HEK293 (cell line): ENCODE measurements around the gene DPEP2.

Experiments used
- CTCF ChIA-PET: fragments of 350-600 bp; formaldehyde crosslinking; extraction: SDS; loops from one replicate; lab custom pipeline; 2021; ENCODE audit warnings: antibody characterized with exemption; lab: Yijun Ruan, JAX
- POLR2A ChIA-PET: fragments of 300-600 bp; formaldehyde crosslinking; extraction: SDS; loops from one replicate; lab custom pipeline; 2020; ENCODE audit warnings: antibody characterized with exemption, inconsistent platforms; lab: Yijun Ruan, JAX
- H3K27ac ChIP-seq: fragments of 200-500 bp; sonication (Bioruptor generic); 2 replicates; pipeline ENCODE4 v1.5.1; 2014; ENCODE audit warnings: low read depth, low read length, control low read depth, inconsistent platforms; ENCODE audit errors: extremely low read depth
- H3K36me3 ChIP-seq, 2 experiments: fragments of 200-500 bp in 1 of 2; sonication (Bioruptor generic) in 1 of 2; 1 replicate in 1 of 2; 2 replicates in 1 of 2; pipeline ENCODE4 v1.5.1; 2014 to 2017; ENCODE audit warnings: inconsistent platforms in 2 of 2, low read length in 2 of 2; ENCODE audit not compliant: control insufficient read depth in 2 of 2, insufficient read depth in 1 of 2
- H3K4me1 ChIP-seq: fragments of 200-500 bp; sonication (Bioruptor generic); 2 replicates; pipeline ENCODE4 v1.5.1; 2014; ENCODE audit warnings: mild to moderate bottlenecking, low read length, inconsistent platforms; ENCODE audit not compliant: control insufficient read depth, insufficient read depth
- H3K4me3 ChIP-seq: 2 replicates; pipeline ENCODE4 v1.5.1; 2011; ENCODE audit warnings: low read depth, mild to moderate bottlenecking, control low read depth, low read length, moderate library complexity
- H3K9me3 ChIP-seq: fragments of 200-500 bp; sonication (Bioruptor generic); 2 replicates; pipeline ENCODE4 v1.5.1; 2014; ENCODE audit warnings: low read depth, low read length, inconsistent platforms; ENCODE audit not compliant: control insufficient read depth, insufficient read depth
- BCL11B ChIP-seq: fragments of 450-650 bp; formaldehyde crosslinking; IDR thresholded peaks from 2 replicates; pipeline ENCODE4 v1.5.1; 2016; ENCODE audit warnings: low read depth, missing biosample characterization, missing genetic modification characterization
- CTCF ChIP-seq: fragments of 450-650 bp; formaldehyde crosslinking; IDR thresholded peaks from 2 replicates; pipeline ENCODE4 v1.5.1; 2016; ENCODE audit warnings: missing biosample characterization, missing genetic modification characterization
- GLI2 ChIP-seq: fragments of 450-650 bp; formaldehyde crosslinking; IDR thresholded peaks from 2 replicates; pipeline ENCODE4; 2017; ENCODE audit warnings: missing biosample characterization, missing genetic modification characterization, low read depth, borderline replicate concordance
- PATZ1 ChIP-seq: fragments of 450-650 bp; formaldehyde crosslinking; IDR thresholded peaks from 2 replicates; pipeline ENCODE4 v1.5.1; 2016; ENCODE audit warnings: missing biosample characterization, missing genetic modification characterization
- SCRT1 ChIP-seq: fragments of 450-650 bp; formaldehyde crosslinking; IDR thresholded peaks from 2 replicates; pipeline ENCODE4 v1.5.1; 2016; ENCODE audit warnings: missing biosample characterization, missing genetic modification characterization, borderline replicate concordance
- SP7 ChIP-seq: fragments of 450-650 bp; formaldehyde crosslinking; IDR thresholded peaks from 2 replicates; pipeline ENCODE4 v1.5.1; 2016; ENCODE audit warnings: missing biosample characterization, missing genetic modification characterization
- ZBTB17 ChIP-seq: fragments of 450-650 bp; formaldehyde crosslinking; IDR thresholded peaks from 2 replicates; pipeline ENCODE4 v1.5.1; 2016; ENCODE audit warnings: missing biosample characterization, missing genetic modification characterization
- ZBTB26 ChIP-seq: fragments of 450-650 bp; formaldehyde crosslinking; optimal IDR thresholded peaks from 2 replicates; pipeline ENCODE3; 2016; ENCODE audit warnings: missing biosample characterization, mild to moderate bottlenecking, missing genetic modification characterization
- ZFHX2 ChIP-seq: fragments of 450-650 bp; formaldehyde crosslinking; conservative IDR thresholded peaks from 2 replicates; pipeline ENCODE4 v1.5.1; 2016; ENCODE audit warnings: missing biosample characterization, missing genetic modification characterization
- ZNF112 ChIP-seq: fragments of 450-650 bp; formaldehyde crosslinking; IDR thresholded peaks from 2 replicates; pipeline ENCODE4 v1.5.0; 2017; ENCODE audit warnings: missing biosample characterization, missing genetic modification characterization
- ZNF175 ChIP-seq: fragments of 450-650 bp; formaldehyde crosslinking; IDR thresholded peaks from 2 replicates; pipeline ENCODE4 v1.5.1; 2016; ENCODE audit warnings: missing biosample characterization, missing genetic modification characterization
- ZNF324 ChIP-seq: fragments of 450-650 bp; formaldehyde crosslinking; IDR thresholded peaks from 2 replicates; pipeline ENCODE4 v1.5.1; 2016; ENCODE audit warnings: missing biosample characterization, missing genetic modification characterization
- ZNF394 ChIP-seq: fragments of 450-650 bp; formaldehyde crosslinking; IDR thresholded peaks from 2 replicates; pipeline ENCODE4 v1.5.1; 2016; ENCODE audit warnings: missing biosample characterization, missing genetic modification characterization, mild to moderate bottlenecking, moderate library complexity, borderline replicate concordance
- ZNF423 ChIP-seq: fragments of 450-650 bp; formaldehyde crosslinking; IDR thresholded peaks from 2 replicates; pipeline ENCODE4 v1.5.1; 2016; ENCODE audit warnings: missing biosample characterization, missing genetic modification characterization
- ZNF561 ChIP-seq: fragments of 450-650 bp; IDR thresholded peaks from 2 replicates; pipeline ENCODE4 v1.5.1; 2018; ENCODE audit warnings: missing biosample characterization, missing genetic modification characterization, borderline replicate concordance
- ZNF623 ChIP-seq: fragments of 450-650 bp; formaldehyde crosslinking; IDR thresholded peaks from 2 replicates; pipeline ENCODE4 v1.5.1; 2016; ENCODE audit warnings: missing biosample characterization, missing genetic modification characterization
- ZNF660 ChIP-seq: fragments of 450-650 bp; IDR thresholded peaks from 2 replicates; pipeline ENCODE4 v1.5.1; 2018; ENCODE audit warnings: missing biosample characterization, mild to moderate bottlenecking, missing genetic modification characterization
- ZNF776 ChIP-seq: fragments of 450-650 bp; formaldehyde crosslinking; IDR thresholded peaks from 2 replicates; pipeline ENCODE4 v1.5.0; 2017; ENCODE audit warnings: missing biosample characterization, missing genetic modification characterization, borderline replicate concordance
- ZNF785 ChIP-seq: fragments of 450-650 bp; formaldehyde crosslinking; IDR thresholded peaks from 2 replicates; pipeline ENCODE4 v1.5.1; 2016; ENCODE audit warnings: missing biosample characterization, missing genetic modification characterization
- ZNF830 ChIP-seq: fragments of 450-650 bp; IDR thresholded peaks from 2 replicates; pipeline ENCODE4 v1.5.0; 2018; ENCODE audit warnings: missing biosample characterization, missing genetic modification characterization, low read depth, mild to moderate bottlenecking, moderate library complexity
- TF ChIP-seq, protein P1 (sequence below): fragments of 450-650 bp; formaldehyde crosslinking; IDR thresholded peaks from 2 replicates; pipeline ENCODE4 v1.5.1; 2017; ENCODE audit warnings: missing biosample characterization, missing genetic modification characterization
- TF ChIP-seq, protein P2 (sequence below): fragments of 450-650 bp; formaldehyde crosslinking; IDR thresholded peaks from 2 replicates; pipeline ENCODE4 v1.5.1; 2016; ENCODE audit warnings: missing biosample characterization, missing genetic modification characterization

Gene DPEP2

GRCh38 chr16:68046106-68046505, 46.8 kb upstream of the DPEP2 start:
- no peak overlapping the region for H3K27ac ChIP-seq
- no peak overlapping the region for H3K4me3 ChIP-seq
- ChIA-PET CTCF (interaction anchor here (0.6 kb wide), 1 partner anchor 373 kb away, joined by 3 read pairs; no protein-coding TSS in a partner anchor), POLR2A (interaction anchor here (0.5 kb wide), 1 partner anchor 10 kb away, joined by 3 read pairs; no protein-coding TSS in a partner anchor)
- TF ChIP-seq BCL11B (tag by site-specific recombination) (no peak), ZNF623 (tag by site-specific recombination) (no peak), ZNF423 (no peak), ZBTB26 (tag by site-specific recombination) (no peak), SP7 (tag by site-specific recombination) (no peak), ZNF324 (no peak), ZNF830 (tag by site-specific recombination) (no peak), ZNF175 (tag by site-specific recombination) (no peak), ZNF776 (tag by site-specific recombination) (no peak), ZNF561 (tag by site-specific recombination) (no peak), ZNF394 (no peak)
- TF ChIP-seq, protein P1, sequence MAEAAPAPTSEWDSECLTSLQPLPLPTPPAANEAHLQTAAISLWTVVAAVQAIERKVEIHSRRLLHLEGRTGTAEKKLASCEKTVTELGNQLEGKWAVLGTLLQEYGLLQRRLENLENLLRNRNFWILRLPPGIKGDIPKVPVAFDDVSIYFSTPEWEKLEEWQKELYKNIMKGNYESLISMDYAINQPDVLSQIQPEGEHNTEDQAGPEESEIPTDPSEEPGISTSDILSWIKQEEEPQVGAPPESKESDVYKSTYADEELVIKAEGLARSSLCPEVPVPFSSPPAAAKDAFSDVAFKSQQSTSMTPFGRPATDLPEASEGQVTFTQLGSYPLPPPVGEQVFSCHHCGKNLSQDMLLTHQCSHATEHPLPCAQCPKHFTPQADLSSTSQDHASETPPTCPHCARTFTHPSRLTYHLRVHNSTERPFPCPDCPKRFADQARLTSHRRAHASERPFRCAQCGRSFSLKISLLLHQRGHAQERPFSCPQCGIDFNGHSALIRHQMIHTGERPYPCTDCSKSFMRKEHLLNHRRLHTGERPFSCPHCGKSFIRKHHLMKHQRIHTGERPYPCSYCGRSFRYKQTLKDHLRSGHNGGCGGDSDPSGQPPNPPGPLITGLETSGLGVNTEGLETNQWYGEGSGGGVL = no peak
- no peaks in the 10 kb centered on the region for H3K4me1 ChIP-seq
- H3K9me3 ChIP-seq = no peaks in the 10 kb centered on the region
- H3K36me3 ChIP-seq = peaks cover 12 to 32% of the 10 kb centered on the region in 2 experiments; a peak in 2 of 3 replicates

DNA sequence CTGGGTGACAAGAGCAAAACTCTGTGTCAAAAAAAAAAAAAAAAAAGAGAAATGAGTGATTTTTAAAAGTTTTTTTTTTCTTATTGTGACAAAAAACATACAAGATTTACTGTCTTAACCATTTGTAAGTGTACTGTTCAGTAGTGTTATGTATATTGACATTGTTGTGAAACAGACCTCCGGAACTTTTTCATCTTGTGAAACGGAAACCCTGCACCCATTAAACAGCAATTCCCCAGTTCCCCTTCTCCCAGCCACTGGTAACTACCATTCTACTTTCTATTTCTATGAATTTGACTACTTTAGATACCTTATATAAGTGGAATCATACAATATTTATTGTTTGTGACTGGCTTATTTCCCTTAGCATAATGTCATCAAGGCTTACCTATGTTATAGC, 42.5 kb upstream of the DPEP2 start:
- ChIA-PET CTCF (interaction anchor here (0.6 to 2.5 kb wide), 8 partner anchors 8 to 521 kb away, joined by 3 to 9 read pairs (median 5); partner anchors contain the start of gene LCAT), POLR2A (no interaction called here)
- no peak overlapping the region for H3K27ac ChIP-seq

DNA sequence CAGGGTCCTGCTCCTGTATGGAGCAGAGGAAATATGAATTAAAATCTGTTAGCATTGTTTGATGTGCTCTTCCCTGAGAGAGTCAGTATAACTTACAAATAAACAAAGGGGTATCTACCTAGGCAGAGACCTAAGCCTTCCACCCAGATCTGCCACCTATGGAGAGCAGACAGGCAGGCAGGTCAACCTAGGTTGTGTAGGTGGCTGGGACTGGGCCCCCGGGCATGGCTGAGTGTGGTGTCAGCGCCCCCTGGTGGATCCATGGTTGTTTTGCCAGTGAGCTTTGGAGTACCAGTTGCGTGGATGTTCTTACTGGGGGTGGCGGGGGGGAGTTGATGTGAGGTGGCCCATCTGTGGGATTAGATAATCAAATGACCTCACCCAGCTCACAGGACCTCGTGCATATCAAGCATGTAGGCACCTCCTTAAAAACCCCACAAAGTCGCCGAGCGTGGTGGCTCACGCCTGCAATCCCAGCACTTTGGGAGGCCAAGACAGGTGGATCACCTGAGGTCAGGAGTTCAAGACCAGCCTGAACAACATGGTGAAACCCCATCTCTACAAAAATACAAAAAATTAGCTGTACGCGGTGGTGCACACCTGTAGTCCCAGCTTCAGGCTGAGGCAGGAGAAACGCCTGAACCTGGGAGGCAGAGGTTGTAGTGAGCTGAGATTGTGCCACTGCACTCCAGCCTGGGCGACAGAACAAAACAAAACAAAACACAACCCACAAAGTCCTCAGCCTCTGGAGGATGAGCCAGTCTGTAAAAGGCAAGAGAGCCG, 41.4 kb upstream of the DPEP2 start:
- no peak overlapping the region for H3K27ac ChIP-seq
- no peaks in the 10 kb centered on the region for H3K4me1 ChIP-seq
- ChIA-PET CTCF (interaction anchor here (0.6 to 2.5 kb wide), 33 partner anchors 11 to 524 kb away, joined by 3 to 12 read pairs (median 4); partner anchors contain the start of gene LCAT), POLR2A (interaction anchor here (0.6 to 1.5 kb wide), 8 partner anchors 18 to 747 kb away, joined by 3 to 7 read pairs (median 4); partner anchors contain the start of genes DDX28, DUS2 and LCAT)
- H3K4me3 ChIP-seq = no peak overlapping the region
- no peaks in the 10 kb centered on the region for H3K9me3 ChIP-seq
- peaks cover 11 to 32% of the 10 kb centered on the region in 2 experiments; a peak in 2 of 3 replicates for H3K36me3 ChIP-seq
- TF ChIP-seq CTCF (tag by site-specific recombination) (peak; percentile 81), ZBTB17 (tag by site-specific recombination) (peak; percentile 41), PATZ1 (tag by site-specific recombination) (peak; percentile 92), ZNF112 (tag by site-specific recombination) (no peak), ZNF660 (peak; percentile 89), SCRT1 (tag by site-specific recombination) (peak; percentile 80), ZFHX2 (peak; percentile 87)
- TF ChIP-seq, protein P2, sequence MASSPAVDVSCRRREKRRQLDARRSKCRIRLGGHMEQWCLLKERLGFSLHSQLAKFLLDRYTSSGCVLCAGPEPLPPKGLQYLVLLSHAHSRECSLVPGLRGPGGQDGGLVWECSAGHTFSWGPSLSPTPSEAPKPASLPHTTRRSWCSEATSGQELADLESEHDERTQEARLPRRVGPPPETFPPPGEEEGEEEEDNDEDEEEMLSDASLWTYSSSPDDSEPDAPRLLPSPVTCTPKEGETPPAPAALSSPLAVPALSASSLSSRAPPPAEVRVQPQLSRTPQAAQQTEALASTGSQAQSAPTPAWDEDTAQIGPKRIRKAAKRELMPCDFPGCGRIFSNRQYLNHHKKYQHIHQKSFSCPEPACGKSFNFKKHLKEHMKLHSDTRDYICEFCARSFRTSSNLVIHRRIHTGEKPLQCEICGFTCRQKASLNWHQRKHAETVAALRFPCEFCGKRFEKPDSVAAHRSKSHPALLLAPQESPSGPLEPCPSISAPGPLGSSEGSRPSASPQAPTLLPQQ (tag by site-specific recombination) = peak; percentile 58; the same call in 1 of the 2 replicates

More for the DNA sequence above, 42.5 kb upstream of the DPEP2 start:
- no peaks in the 10 kb centered on the region for H3K4me1 ChIP-seq
- TF ChIP-seq ZNF785 (tag by site-specific recombination) (no peak), GLI2 (tag by site-specific recombination) (no peak)
- peaks cover 11 to 32% of the 10 kb centered on the region in 2 experiments; a peak in 2 of 3 replicates for H3K36me3 ChIP-seq
- H3K9me3 ChIP-seq = no peaks in the 10 kb centered on the region
- H3K4me3 ChIP-seq = no peak overlapping the region
